Measurements from ENCODE around the gene ABHD16A. TPM values are rescaled to one million over a fixed set of nuclear protein-coding genes. Genes with fewer than 3 reads are reported as not detected.
A peak's percentile ranks its signal among the peaks of the same experiment; 100 is the strongest.

ABHD16A gene
- total and polyA plus RNA-seq, 2 of the 13 experiments (the other 11 are each of a cell fraction or from before 2014, with no cell fraction given) = 43.5 to 45.4 TPM

GRCh38 chr6:31652925-31653724 is 50.0 kb downstream of the ABHD16A start (continued):
- TF ChIP-seq ZNF329 (CRISPR knock-in tag; IDR thresholded peaks at IDR 0.05; ENCODE audit: low read depth) = no peak
- TF ChIP-seq REXO4 (CRISPR knock-in tag; IDR thresholded peaks at IDR 0.05; ENCODE audit: borderline replicate concordance) = 0 out of 2 replicates have a peak, but pooled peaks have one; percentile 9
- TF ChIP-seq SMAD1 (CRISPR knock-in tag; IDR thresholded peaks at IDR 0.05; ENCODE audit: borderline replicate concordance, low read depth) = no peak; the same call in 1 of the 2 replicates
- peak; percentile 58 for TF ChIP-seq ZNF605 (CRISPR knock-in tag; IDR thresholded peaks at IDR 0.05)
- TF ChIP-seq HNRNPLL (IDR thresholded peaks at IDR 0.05; ENCODE audit: low read depth, low read length, poor library complexity, severe bottlenecking) = peak; percentile 43
- 0 out of 2 replicates have a peak, but pooled peaks have one; percentile 41 for TF ChIP-seq ZKSCAN8 (CRISPR knock-in tag; IDR thresholded peaks at IDR 0.05; ENCODE audit: borderline replicate concordance)
- TF ChIP-seq AHDC1 (CRISPR knock-in tag; IDR thresholded peaks at IDR 0.05; ENCODE audit: borderline replicate concordance) = 0 out of 2 replicates have a peak, but pooled peaks have one; percentile 43
- peak; percentile 16; the same call in 1 of the 2 replicates for TF ChIP-seq HBP1 (CRISPR knock-in tag; IDR thresholded peaks at IDR 0.05; ENCODE audit: low read depth)
- TF ChIP-seq HMGXB3 (CRISPR knock-in tag; IDR thresholded peaks at IDR 0.05; ENCODE audit: borderline replicate concordance) = 0 out of 2 replicates have a peak, but pooled peaks have one; percentile 5
- TF ChIP-seq ATF5 (CRISPR knock-in tag; IDR thresholded peaks at IDR 0.05; ENCODE audit: low read depth) = 0 out of 2 replicates have a peak, but pooled peaks have one; percentile 10
- 0 out of 2 replicates have a peak, but pooled peaks have one; percentile 87 for TF ChIP-seq ZNF235 (CRISPR knock-in tag; IDR thresholded peaks at IDR 0.05; ENCODE audit: borderline replicate concordance)
- TF ChIP-seq ZNF619 (CRISPR knock-in tag; IDR thresholded peaks at IDR 0.05) = no peak
- peak; percentile 25 for TF ChIP-seq CBX1 (IDR thresholded peaks at IDR 0.05; ENCODE audit: low read depth)
- no peak for TF ChIP-seq MAFK (conservative IDR thresholded peaks at IDR 0.05 in 1 of 2, IDR thresholded peaks at IDR 0.05 in 1 of 2; ENCODE audit: low read length in 2 of 2)
- TF ChIP-seq SIX4 (CRISPR knock-in tag; IDR thresholded peaks at IDR 0.05) = no peak
